ENCODE results near the gene CDK5R1.

Gene CDK5R1

GRCh38 chr17:32477220-32477619, 9.6 kb upstream of the CDK5R1 start:
- TF ChIP-seq POLR2A (IDR thresholded peaks at IDR 0.05; ENCODE audit: extremely low read depth, insufficient read length) (no peak), CTCF (IDR thresholded peaks at IDR 0.05; ENCODE audit: low read depth, low read length) (no peak), MYC (IDR thresholded peaks at IDR 0.05; ENCODE audit: low read depth, low read length) (no peak), MAX (IDR thresholded peaks at IDR 0.05; ENCODE audit: low read depth, low read length) (no peak)
- no peak overlapping the region for H3K4me3 ChIP-seq (ENCODE audit: low read depth, low read length)
- no peak for DNase-seq (ENCODE audit: low read depth)

- H3K4me3 ChIP-seq (ENCODE audit: low read depth, low read length), result no peak overlapping the region
- no peak for DNase-seq (ENCODE audit: low read depth)
- TF ChIP-seq MYC (IDR thresholded peaks at IDR 0.05; ENCODE audit: low read depth, low read length), result no peak
Observed at GRCh38 chr17:32479074-32479617, 7.6 kb upstream of the CDK5R1 start.

GRCh38 chr17:32481193-32481592, 5.6 kb upstream of the CDK5R1 start:
- H3K4me3 ChIP-seq (ENCODE audit: low read depth, low read length), result no peak overlapping the region
- DNase-seq (ENCODE audit: low read depth), result no peak
- no peak for TF ChIP-seq MYC (IDR thresholded peaks at IDR 0.05; ENCODE audit: low read depth, low read length)
- TF ChIP-seq CTCF (IDR thresholded peaks at IDR 0.05; ENCODE audit: low read depth, low read length), result no peak
- TF ChIP-seq MAX (IDR thresholded peaks at IDR 0.05; ENCODE audit: low read depth, low read length), result no peak
- no peak for TF ChIP-seq POLR2A (IDR thresholded peaks at IDR 0.05; ENCODE audit: extremely low read depth, insufficient read length)

GRCh38 chr17:32482568-32483320, 4.0 kb upstream of the CDK5R1 start:
- TF ChIP-seq MYC (IDR thresholded peaks at IDR 0.05; ENCODE audit: low read depth, low read length) (no peak), POLR2A (IDR thresholded peaks at IDR 0.05; ENCODE audit: extremely low read depth, insufficient read length) (no peak), MAX (IDR thresholded peaks at IDR 0.05; ENCODE audit: low read depth, low read length) (no peak), CTCF (IDR thresholded peaks at IDR 0.05; ENCODE audit: low read depth, low read length) (no peak)
- no peak for DNase-seq (ENCODE audit: low read depth)
- no peak overlapping the region for H3K4me3 ChIP-seq (ENCODE audit: low read depth, low read length)

GRCh38 chr17:32483451-32484019, 3.3 kb upstream of the CDK5R1 start:
- H3K4me3 ChIP-seq (ENCODE audit: low read depth, low read length), result no peak overlapping the region
- DNase-seq (ENCODE audit: low read depth), result peak; percentile 79
- TF ChIP-seq POLR2A (IDR thresholded peaks at IDR 0.05; ENCODE audit: extremely low read depth, insufficient read length), result no peak
- 0 out of 2 replicates have a peak, but pooled peaks have one; percentile 29 for TF ChIP-seq MYC (IDR thresholded peaks at IDR 0.05; ENCODE audit: low read depth, low read length)
- peak; percentile 28; the same call in 1 of the 2 replicates for TF ChIP-seq MAX (IDR thresholded peaks at IDR 0.05; ENCODE audit: low read depth, low read length)
- TF ChIP-seq CTCF (IDR thresholded peaks at IDR 0.05; ENCODE audit: low read depth, low read length), result peak; percentile 76

- no peak for DNase-seq (ENCODE audit: low read depth)
- TF ChIP-seq MYC (IDR thresholded peaks at IDR 0.05; ENCODE audit: low read depth, low read length) (no peak), MAX (IDR thresholded peaks at IDR 0.05; ENCODE audit: low read depth, low read length) (no peak), POLR2A (IDR thresholded peaks at IDR 0.05; ENCODE audit: extremely low read depth, insufficient read length) (no peak), CTCF (IDR thresholded peaks at IDR 0.05; ENCODE audit: low read depth, low read length) (no peak)
- no peak overlapping the region for H3K4me3 ChIP-seq (ENCODE audit: low read depth, low read length)
Observed at GRCh38 chr17:32484041-32484461, 2.7 kb upstream of the CDK5R1 start.
